IMR-90 (cell line): Measurements from ENCODE around the gene ASRGL1. TPM values are rescaled to one million over a fixed set of nuclear protein-coding genes. Genes with fewer than 3 reads are reported as not detected.

Experiments
- ATAC-seq: fragments of 200-7000 bp; cut with Tn5 transposase; 2 replicates; pipeline ENCODE4 v1.9.1; 2020; ENCODE audit warnings: low read depth, mild to moderate bottlenecking, moderate library complexity
- BruUV-seq: library from RNA; stranded (reverse); fragments of 400-500 nt; replicated peaks from 2 replicates; lab custom pipeline; 2021; lab: Mats Ljungman, UMichigan
- CTCF ChIA-PET: fragments of 300-600 bp; formaldehyde crosslinking; extraction: SDS; loops from one replicate; lab custom pipeline; 2021; ENCODE audit warnings: antibody characterized with exemption; lab: Yijun Ruan, JAX
- POLR2A ChIA-PET: fragments of 300-600 bp; sonication (Branson Sonifier 250); formaldehyde crosslinking; loops from one replicate; lab custom pipeline; 2022; ENCODE audit warnings: antibody characterized with exemption; ENCODE audit not compliant: unreplicated experiment; lab: Charles Lee
- DNase-seq: peaks from one replicate; pipeline ENCODE4 v3.0.0; 2013
- H2AFZ ChIP-seq: replicated peaks from 2 replicates; pipeline ENCODE3; 2013; ENCODE audit warnings: low read length, mild to moderate bottlenecking; ENCODE audit not compliant: poor library complexity
- H2AK5ac ChIP-seq: 2 replicates; pipeline ENCODE4 v1.6.1; 2013; ENCODE audit warnings: low read depth, low read length, inconsistent platforms
- H2AK9ac ChIP-seq: replicated peaks from 2 replicates; pipeline ENCODE3; 2013; ENCODE audit warnings: mild to moderate bottlenecking, low read depth, low read length, moderate library complexity; ENCODE audit not compliant: poor library complexity
- H2BK120ac ChIP-seq: 2 replicates; pipeline ENCODE4 v1.6.1; 2013; ENCODE audit warnings: low read depth, low read length, inconsistent platforms
- H2BK15ac ChIP-seq: 3 replicates; pipeline ENCODE4 v1.6.1; 2013; ENCODE audit warnings: low read depth, low read length, inconsistent platforms
- H2BK20ac ChIP-seq: 2 replicates; pipeline ENCODE4 v1.6.1; 2013; ENCODE audit warnings: low read depth, mild to moderate bottlenecking, inconsistent platforms, low read length, moderate library complexity
- H2BK5ac ChIP-seq: 2 replicates; pipeline ENCODE4 v1.6.1; 2013; ENCODE audit warnings: mild to moderate bottlenecking, low read depth, low read length, inconsistent platforms; ENCODE audit not compliant: poor library complexity, severe bottlenecking
- H3K14ac ChIP-seq: replicated peaks from 2 replicates; pipeline ENCODE4 v1.6.1; 2013; ENCODE audit warnings: low read depth, low read length, inconsistent platforms
- H3K18ac ChIP-seq: 2 replicates; pipeline ENCODE4 v1.6.1; 2013; ENCODE audit warnings: low read depth, low read length, control low read depth
- H3K23ac ChIP-seq: 2 replicates; pipeline ENCODE4 v1.6.1; 2013; ENCODE audit warnings: low read depth, low read length, inconsistent platforms
- H3K27ac ChIP-seq: 2 replicates; pipeline ENCODE4 v1.5.1; 2013; ENCODE audit warnings: mild to moderate bottlenecking, control low read depth, low read length; ENCODE audit not compliant: insufficient read depth
- H3K27me3 ChIP-seq: 2 replicates; pipeline ENCODE4 v1.6.1; 2013; ENCODE audit warnings: low read length; ENCODE audit not compliant: control insufficient read depth, insufficient read depth
- H3K36me3 ChIP-seq: 2 replicates; pipeline ENCODE4 v1.6.1; 2013; ENCODE audit warnings: low read length, mixed read lengths; ENCODE audit not compliant: control insufficient read depth, insufficient read depth
- H3K4ac ChIP-seq: 2 replicates; pipeline ENCODE4 v1.6.1; 2013; ENCODE audit warnings: low read depth, low read length, inconsistent platforms
- H3K4me1 ChIP-seq: 2 replicates; pipeline ENCODE4 v1.6.1; 2013; ENCODE audit warnings: low read length, mixed read lengths; ENCODE audit not compliant: control insufficient read depth, insufficient read depth
- H3K4me2 ChIP-seq: 2 replicates; pipeline ENCODE4 v1.6.1; 2013; ENCODE audit warnings: low read depth, mild to moderate bottlenecking, control low read depth, low read length, moderate library complexity
- H3K4me3 ChIP-seq: 2 replicates; pipeline ENCODE4 v1.5.1; 2013; ENCODE audit warnings: low read depth, mild to moderate bottlenecking, control low read depth, low read length, moderate library complexity; ENCODE audit not compliant: insufficient read depth
- H3K56ac ChIP-seq: 2 replicates; pipeline ENCODE4 v1.6.1; 2013; ENCODE audit warnings: low read length, inconsistent platforms; ENCODE audit not compliant: insufficient read depth; ENCODE audit errors: extremely low read depth
- H3K79me1 ChIP-seq, 2 experiments: 2 replicates each; pipeline ENCODE4 v1.6.1; 2013; ENCODE audit warnings: low read length in 2 of 2, inconsistent platforms in 1 of 2, low read depth in 1 of 2
- H3K9ac ChIP-seq: 2 replicates; pipeline ENCODE4 v1.6.1; 2013; ENCODE audit warnings: low read depth, low read length, control low read depth
- H3K9me1 ChIP-seq: 2 replicates; pipeline ENCODE4 v1.6.1; 2013; ENCODE audit warnings: low read length, inconsistent platforms; ENCODE audit not compliant: insufficient read depth
- H3K9me3 ChIP-seq: 2 replicates; pipeline ENCODE4 v1.6.1; 2013; ENCODE audit warnings: low read length; ENCODE audit not compliant: control insufficient read depth, insufficient read depth
- H4K20me1 ChIP-seq: 2 replicates; pipeline ENCODE4 v1.6.1; 2013; ENCODE audit warnings: low read length, inconsistent platforms; ENCODE audit not compliant: insufficient read depth
- H4K5ac ChIP-seq: 2 replicates; pipeline ENCODE4 v1.6.1; 2013; ENCODE audit warnings: mild to moderate bottlenecking, low read depth, low read length, control low read depth
- H4K8ac ChIP-seq, 2 experiments: 2 replicates each; pipeline ENCODE4 v1.6.1; 2013; ENCODE audit warnings: low read depth in 2 of 2, low read length in 2 of 2, control low read depth in 1 of 2, inconsistent platforms in 1 of 2
- H4K91ac ChIP-seq: 2 replicates; pipeline ENCODE4 v1.6.1; 2013; ENCODE audit warnings: low read depth, low read length, inconsistent platforms; ENCODE audit not compliant: insufficient read depth
- CEBPB ChIP-seq: IDR thresholded peaks from 2 replicates; pipeline ENCODE4 v1.6.1; 2012; ENCODE audit warnings: low read depth, low read length, improper control_type of control experiment
- CHD1 ChIP-seq: IDR thresholded peaks from 2 replicates; pipeline ENCODE4 v1.6.1; 2012; ENCODE audit warnings: low read depth, low read length, improper control_type of control experiment
- FOS ChIP-seq: fragments of 150-350 bp; IDR thresholded peaks from 2 replicates; pipeline ENCODE4 v1.6.1; 2016; ENCODE audit warnings: low read depth, low read length
- MAFK ChIP-seq: IDR thresholded peaks from 2 replicates; pipeline ENCODE4 v1.6.1; 2012; ENCODE audit warnings: low read depth, low read length, improper control_type of control experiment
- POLR2A ChIP-seq: IDR thresholded peaks from 2 replicates; pipeline ENCODE4 v1.6.1; 2012; ENCODE audit warnings: mild to moderate bottlenecking, low read depth, low read length
- RAD21 ChIP-seq: IDR thresholded peaks from 2 replicates; pipeline ENCODE4 v1.6.1; 2012; ENCODE audit warnings: low read length, improper control_type of control experiment
- WGBS, 2 experiments: methylation state at CpG; one replicate each; pipeline versions ENCODE4 v1.1.5 to v1.1.7; 2013; ENCODE audit warnings: missing lambda C conversion rate in 2 of 2; ENCODE audit not compliant: insufficient read length in 1 of 2; ENCODE audit errors: extremely low coverage in 2 of 2; 5-methylcytosine and 5-hydroxymethylcytosine counted together
- dilution Hi-C: fragments of 300-500 bp; cut with HindIII; formaldehyde crosslinking; loops from one replicate; pipeline ENCODE4 v1.14.3; 2018; ENCODE audit warnings: low sequenced_read_pairs; ENCODE audit not compliant: unreplicated experiment
- in situ Hi-C: fragments of 300-500 bp; cut with MboI; formaldehyde crosslinking; loops from 3 replicates; pipeline ENCODE4 v1.14.3; 2019; ENCODE audit warnings: low sequenced_read_pairs, inconsistent platforms, mixed read lengths
- intact Hi-C: fragments of 100-400 bp; cut with micrococcal nuclease; formaldehyde crosslinking; loops from 2 replicates; pipeline ENCODE4 v1.10.0; 2022
- polyA plus RNA-seq, 3 experiments: library from polyadenylated mRNA; depleted of rRNA; stranded (reverse); fragments of >200 nt; gene quantifications; 2 replicates each; pipeline ENCODE4 v1.2.3, GENCODE V29; 2012; ENCODE audit warnings: low replicate concordance in 1 of 3
- total RNA-seq: library from RNA; depleted of rRNA; stranded (reverse); fragments of >200 nt; gene quantifications from 2 replicates; pipeline ENCODE4 v1.2.3, GENCODE V29; 2012

The ASRGL1 gene
- total and polyA plus RNA-seq, 2 of the 4 experiments (the other 2 are of a cell fraction) = 0.72 TPM; not detected in 1

DNA sequence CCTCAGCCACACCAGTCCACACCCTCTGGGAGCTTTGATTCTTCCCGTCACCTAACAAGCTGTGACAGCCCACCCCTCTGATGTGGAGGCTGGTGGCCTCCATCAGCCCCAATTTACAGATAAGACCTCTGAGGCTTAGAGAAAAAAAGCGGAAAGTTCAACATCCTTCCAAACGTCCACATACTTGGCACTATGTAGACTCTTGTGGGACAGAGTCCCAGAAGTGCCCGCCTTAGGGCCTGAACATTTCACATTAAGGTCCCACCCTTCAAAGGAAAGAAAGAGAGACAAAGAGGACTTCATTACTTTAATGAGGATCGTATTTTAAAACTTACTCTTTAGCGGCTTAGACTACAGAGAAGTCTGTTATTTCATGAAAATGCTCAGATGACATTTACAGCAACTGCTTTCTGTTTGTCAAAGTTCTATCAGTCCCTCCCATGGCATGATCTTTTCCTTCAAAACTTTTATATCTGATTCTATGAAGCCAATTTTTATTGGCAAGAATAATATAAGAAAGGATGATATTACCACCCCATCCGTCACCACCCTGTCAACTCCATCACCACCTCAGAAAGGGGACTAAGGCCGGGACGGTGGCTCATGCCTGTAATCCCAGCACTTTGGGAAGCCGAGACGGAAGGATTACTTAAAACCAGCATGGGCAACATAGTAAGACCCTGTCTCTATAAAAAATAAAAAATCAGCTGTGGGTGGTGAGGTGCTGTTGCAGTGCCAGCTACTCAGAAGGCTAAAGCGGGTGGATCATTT is 65.9 kb downstream of the ASRGL1 start:
- Histone ChIP-seq H4K20me1 (no peaks in the 10 kb centered on the region), H2BK120ac (no peak overlapping the region), H3K9me3 (no peaks in the 10 kb centered on the region), H3K18ac (no peak overlapping the region), H3K4me1 (peaks cover 17% of the 10 kb centered on the region), H3K36me3 (no peaks in the 10 kb centered on the region), H3K4me2 (no peak overlapping the region), H4K5ac (no peak overlapping the region), H2AFZ (no peak overlapping the region), H3K23ac (no peak overlapping the region), H4K91ac (no peak overlapping the region), H3K4me3 (no peak overlapping the region), H2BK20ac (no peak overlapping the region), H3K79me1 (no peaks in the 10 kb centered on the region), H2AK9ac (no peak overlapping the region), H3K56ac (no peak overlapping the region), H2BK15ac (no peak overlapping the region), H3K27me3 (no peaks in the 10 kb centered on the region), H3K4ac (no peak overlapping the region), H4K8ac (no peak overlapping the region), H2AK5ac (no peak overlapping the region), H3K27ac (no peak overlapping the region), H2BK5ac (no peak overlapping the region), H3K9me1 (no peaks in the 10 kb centered on the region), H3K14ac (no peak overlapping the region), H3K9ac (no peak overlapping the region)
- no peak for TF ChIP-seq POLR2A
- no peak for TF ChIP-seq CHD1
- TF ChIP-seq FOS = no peak
- no peak for TF ChIP-seq MAFK
- no peak for TF ChIP-seq CEBPB
- no peak for TF ChIP-seq RAD21
- DNase-seq (no peak), ATAC-seq (no peak)
- WGBS, 2 experiments = no CpG with 5 or more reads among the region's 12 CpGs
- dilution Hi-C loops (no loop called here), in situ Hi-C loops (no loop called here), intact Hi-C loops (no loop called here)
- no TSS peak for BruUV-seq
- POLR2A ChIA-PET = no interaction called here
- CTCF ChIA-PET = interaction anchor here (1.4 kb wide), 1 partner anchor 140 kb away, joined by 3 read pairs; no protein-coding TSS in a partner anchor
